ENCODE data around the gene DDI1.

GRCh38 chr11:104060004-104060794 lies 23.8 kb downstream of the DDI1 start:
- TF ChIP-seq CTCF (IDR thresholded peaks at IDR 0.05; ENCODE audit: borderline replicate concordance, extremely low read depth, low read length, poor library complexity, severe bottlenecking) (no peak), EZH2 (IDR thresholded peaks at IDR 0.05; ENCODE audit: borderline replicate concordance, low read depth, low read length, severe bottlenecking) (no peak)

Data from DND-41 (cell line).